BJ (cell line): Measurements from ENCODE around the gene METTL25. TPM values are rescaled to one million over a fixed set of nuclear protein-coding genes. Genes with fewer than 3 reads are reported as not detected.

Experiments used
- CTCF ChIA-PET: fragments of 350-600 bp; formaldehyde crosslinking; extraction: SDS; loops from one replicate; lab custom pipeline; 2021; ENCODE audit warnings: antibody characterized with exemption, inconsistent platforms; lab: Yijun Ruan, JAX
- POLR2A ChIA-PET: fragments of 300-600 bp; sonication (Branson Sonifier 250); formaldehyde crosslinking; extraction: SDS; loops from one replicate; lab custom pipeline; 2021; ENCODE audit warnings: antibody characterized with exemption; lab: Charles Lee
- DNase-seq: peaks from one replicate; pipeline ENCODE4 v3.0.0-alpha.2; 2011; ENCODE audit warnings: low read depth
- H3K27me3 ChIP-seq: 2 replicates; pipeline ENCODE4 v1.6.0; 2011; ENCODE audit warnings: low read length; ENCODE audit not compliant: control insufficient read depth, insufficient read depth
- H3K36me3 ChIP-seq: 2 replicates; pipeline ENCODE4 v1.5.1; 2011; ENCODE audit warnings: low read length; ENCODE audit not compliant: control insufficient read depth, insufficient read depth
- H3K4me3 ChIP-seq: 2 replicates; pipeline ENCODE4 v1.5.1; 2011; ENCODE audit warnings: low read depth, mild to moderate bottlenecking, control low read depth, low read length
- polyA plus RNA-seq: library from polyadenylated mRNA; depleted of rRNA; stranded (reverse); fragments of >200 nt; gene quantifications from 2 replicates; pipeline ENCODE4 v1.2.3, GENCODE V29; 2011
- TF ChIP-seq, protein P1 (sequence below): IDR thresholded peaks from 2 replicates; pipeline ENCODE4 v1.5.1; 2011; ENCODE audit warnings: low read depth, mild to moderate bottlenecking, control low read depth, inconsistent platforms, low read length, moderate library complexity; ENCODE audit not compliant: insufficient read depth

Gene METTL25
- polyA plus RNA-seq, 1 experiment, result 2.3 TPM

- TF ChIP-seq, protein P1, sequence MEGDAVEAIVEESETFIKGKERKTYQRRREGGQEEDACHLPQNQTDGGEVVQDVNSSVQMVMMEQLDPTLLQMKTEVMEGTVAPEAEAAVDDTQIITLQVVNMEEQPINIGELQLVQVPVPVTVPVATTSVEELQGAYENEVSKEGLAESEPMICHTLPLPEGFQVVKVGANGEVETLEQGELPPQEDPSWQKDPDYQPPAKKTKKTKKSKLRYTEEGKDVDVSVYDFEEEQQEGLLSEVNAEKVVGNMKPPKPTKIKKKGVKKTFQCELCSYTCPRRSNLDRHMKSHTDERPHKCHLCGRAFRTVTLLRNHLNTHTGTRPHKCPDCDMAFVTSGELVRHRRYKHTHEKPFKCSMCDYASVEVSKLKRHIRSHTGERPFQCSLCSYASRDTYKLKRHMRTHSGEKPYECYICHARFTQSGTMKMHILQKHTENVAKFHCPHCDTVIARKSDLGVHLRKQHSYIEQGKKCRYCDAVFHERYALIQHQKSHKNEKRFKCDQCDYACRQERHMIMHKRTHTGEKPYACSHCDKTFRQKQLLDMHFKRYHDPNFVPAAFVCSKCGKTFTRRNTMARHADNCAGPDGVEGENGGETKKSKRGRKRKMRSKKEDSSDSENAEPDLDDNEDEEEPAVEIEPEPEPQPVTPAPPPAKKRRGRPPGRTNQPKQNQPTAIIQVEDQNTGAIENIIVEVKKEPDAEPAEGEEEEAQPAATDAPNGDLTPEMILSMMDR, result no peak
- POLR2A ChIA-PET, result no interaction called here
- CTCF ChIA-PET, result interaction anchor here (1.3 kb wide), 1 partner anchor 12 kb away, joined by 3 read pairs; no protein-coding TSS in a partner anchor
- Histone ChIP-seq H3K27me3 (no peaks in the 10 kb centered on the region), H3K36me3 (no peaks in the 10 kb centered on the region), H3K4me3 (no peak overlapping the region)
- DNase-seq, result no peak
Observed at GRCh38 chr12:82515652-82516051, 157.3 kb downstream of the METTL25 start.

DNA sequence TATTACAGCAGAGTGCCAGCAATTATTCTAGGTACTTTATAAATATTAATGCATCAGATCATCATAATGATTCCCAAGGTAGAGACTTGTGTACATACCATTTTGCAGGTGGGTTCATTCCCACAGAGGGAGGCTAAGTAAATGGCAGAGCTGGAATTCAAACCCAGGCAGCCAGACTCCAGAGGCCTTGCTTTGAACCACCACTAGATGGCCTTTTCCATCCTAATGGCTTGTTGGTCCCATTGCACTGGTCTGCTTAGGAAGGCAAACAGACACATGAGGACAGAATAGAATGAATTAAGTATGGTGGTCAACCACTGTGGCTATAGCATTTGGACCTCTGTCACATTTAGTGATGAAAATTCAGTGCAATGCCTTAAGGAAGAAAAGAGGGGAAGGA, 158.7 kb downstream of the METTL25 start:
- CTCF ChIA-PET, result interaction anchor here (0.6 to 1.3 kb wide), 3 partner anchors 13 to 108 kb away, joined by 3 to 4 read pairs (median 3); no protein-coding TSS in a partner anchor
- H3K36me3 ChIP-seq, result no peaks in the 10 kb centered on the region
- H3K4me3 ChIP-seq, result no peak overlapping the region
- no peaks in the 10 kb centered on the region for H3K27me3 ChIP-seq
- TF ChIP-seq, protein P1, result peak; percentile 49
- DNase-seq, result no peak
- POLR2A ChIA-PET, result no interaction called here

DNA sequence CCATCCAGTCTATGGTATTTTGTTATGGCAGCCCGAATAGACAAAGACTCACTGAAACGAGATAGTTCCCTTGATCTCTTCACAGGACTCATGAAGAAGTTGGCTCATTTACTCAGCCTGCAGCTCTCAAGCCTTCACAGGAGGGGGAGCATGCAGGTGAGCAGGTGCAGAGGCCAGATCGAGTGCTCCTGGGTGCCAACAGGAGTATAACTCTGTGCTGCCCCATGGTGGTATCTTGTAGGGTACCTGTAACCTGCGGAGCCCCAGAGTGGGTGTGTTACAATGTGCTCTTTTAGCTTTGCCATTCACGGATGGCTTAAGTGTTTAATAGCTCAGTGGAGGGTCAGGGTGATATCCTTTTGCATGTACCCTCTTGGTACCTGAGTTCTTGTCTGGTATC, 159.5 kb downstream of the METTL25 start:
- CTCF ChIA-PET, result no interaction called here
- no peak for DNase-seq
- POLR2A ChIA-PET, result no interaction called here
- Histone ChIP-seq H3K27me3 (no peaks in the 10 kb centered on the region), H3K36me3 (no peaks in the 10 kb centered on the region), H3K4me3 (no peak overlapping the region)
- TF ChIP-seq, protein P1, result no peak

GRCh38 chr12:82519510-82519909, 161.2 kb downstream of the METTL25 start:
- Histone ChIP-seq H3K36me3 (no peaks in the 10 kb centered on the region), H3K27me3 (no peaks in the 10 kb centered on the region), H3K4me3 (no peak overlapping the region)
- DNase-seq, result no peak
- CTCF ChIA-PET, result no interaction called here
- TF ChIP-seq, protein P1, result no peak
- POLR2A ChIA-PET, result no interaction called here

GRCh38 chr12:82522285-82522684, 164.0 kb downstream of the METTL25 start:
- no peak for DNase-seq
- ChIA-PET CTCF (interaction anchor here (0.6 kb wide), 1 partner anchor 650 kb away, joined by 3 read pairs; no protein-coding TSS in a partner anchor), POLR2A (no interaction called here)
- TF ChIP-seq, protein P1, result no peak
- H3K4me3 ChIP-seq, result no peak overlapping the region
- no peaks in the 10 kb centered on the region for H3K27me3 ChIP-seq
- no peaks in the 10 kb centered on the region for H3K36me3 ChIP-seq
